HG02852 (cell line): Measurements from ENCODE around the gene LCE1E.

Experiments used
- ATAC-seq: cut with Tn5 transposase; IDR thresholded peaks from one replicate; pipeline ENCODE4 v1.9.1; 2021; ENCODE audit warnings: mild to moderate bottlenecking, moderate library complexity; ENCODE audit not compliant: unreplicated experiment

Gene LCE1E, protein sequence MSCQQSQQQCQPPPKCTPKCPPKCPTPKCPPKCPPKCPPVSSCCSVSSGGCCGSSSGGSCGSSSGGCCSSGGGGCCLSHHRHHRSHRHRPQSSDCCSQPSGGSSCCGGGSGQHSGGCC

DNA sequence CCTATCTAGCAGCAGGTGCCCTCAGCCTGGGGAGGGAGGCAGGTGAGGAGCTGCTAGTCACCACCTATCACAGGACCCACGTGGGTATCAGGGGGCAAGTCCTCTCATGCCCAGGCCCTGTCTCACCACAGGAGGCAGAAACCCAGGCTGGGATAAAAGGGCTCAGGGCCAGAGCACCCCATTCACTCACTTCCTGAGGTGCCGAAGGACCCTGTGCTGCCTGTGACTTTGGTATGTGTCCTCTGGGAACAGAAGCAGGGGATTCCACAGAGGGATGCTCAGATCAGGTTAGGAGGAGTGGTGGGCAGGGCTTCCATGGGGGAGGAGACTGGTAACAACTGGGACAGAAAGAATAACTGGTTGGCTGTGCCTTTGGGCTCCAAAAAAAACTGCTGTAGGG lies at the start of gene LCE1E:
TSS of gene LCE1E (plus strand) at position 181 of the 400 bp plus-strand sequence. CDS start 1,043 bp downstream, outside the sequence.
- no peak for ATAC-seq

DNA sequence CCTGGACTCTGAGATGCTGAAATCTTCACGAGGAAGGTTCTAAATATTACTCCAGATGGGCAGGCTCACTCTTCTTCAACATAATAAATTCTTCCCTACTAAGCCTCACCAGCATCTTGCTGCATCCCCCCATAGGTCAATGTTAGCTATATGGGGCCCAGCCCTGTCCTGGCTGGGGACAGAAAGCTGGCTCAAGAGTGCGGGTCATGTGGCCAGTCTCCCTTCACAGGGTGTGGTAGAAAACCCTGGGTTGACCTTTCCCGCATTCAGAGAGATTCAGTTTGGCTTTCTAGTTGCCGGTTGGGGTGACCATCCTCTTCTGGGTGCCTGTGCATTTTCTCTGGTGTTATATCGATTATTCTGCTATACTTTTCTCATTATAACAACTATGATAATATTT lies 48.1 kb upstream of the LCE1E start:
- ATAC-seq: no peak

DNA sequence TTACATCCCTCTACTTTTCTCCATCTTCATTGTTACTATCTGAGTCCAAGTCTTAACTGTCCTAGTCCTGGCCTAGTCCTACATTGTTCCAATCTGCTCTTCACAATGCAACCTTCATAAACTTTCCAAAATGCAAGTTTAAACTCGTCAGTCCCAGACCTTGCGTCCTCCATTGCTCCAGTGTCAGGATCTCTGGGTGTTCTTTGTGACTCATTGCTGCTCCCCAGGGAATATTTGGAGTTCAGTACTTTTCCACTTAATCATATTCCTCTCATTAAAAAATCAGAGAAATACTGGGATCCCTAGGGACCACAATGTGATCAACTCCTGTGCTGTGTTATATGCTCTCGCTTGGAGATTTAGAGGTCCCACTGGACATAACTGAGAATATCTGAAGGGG lies 46.2 kb upstream of the LCE1E start:
- no peak for ATAC-seq

DNA sequence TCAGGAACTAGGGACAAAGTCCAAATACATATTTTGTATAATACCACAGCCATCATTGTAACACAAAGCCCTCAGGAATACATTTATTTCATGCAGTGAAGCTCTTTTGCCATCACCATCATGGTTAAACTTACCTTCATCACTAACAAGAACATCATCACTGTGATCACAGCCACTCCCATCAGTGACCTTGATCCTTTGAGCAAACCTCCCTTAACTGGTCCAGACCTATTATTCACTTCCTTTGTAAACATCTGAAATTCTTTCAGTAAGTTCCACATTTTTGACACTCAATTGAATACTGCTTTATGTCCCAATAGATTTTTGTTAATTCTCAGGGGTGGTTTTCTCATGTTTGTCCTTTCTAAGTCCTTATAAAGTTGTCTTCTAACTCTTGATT lies 44.4 kb upstream of the LCE1E start:
- no peak for ATAC-seq

DNA sequence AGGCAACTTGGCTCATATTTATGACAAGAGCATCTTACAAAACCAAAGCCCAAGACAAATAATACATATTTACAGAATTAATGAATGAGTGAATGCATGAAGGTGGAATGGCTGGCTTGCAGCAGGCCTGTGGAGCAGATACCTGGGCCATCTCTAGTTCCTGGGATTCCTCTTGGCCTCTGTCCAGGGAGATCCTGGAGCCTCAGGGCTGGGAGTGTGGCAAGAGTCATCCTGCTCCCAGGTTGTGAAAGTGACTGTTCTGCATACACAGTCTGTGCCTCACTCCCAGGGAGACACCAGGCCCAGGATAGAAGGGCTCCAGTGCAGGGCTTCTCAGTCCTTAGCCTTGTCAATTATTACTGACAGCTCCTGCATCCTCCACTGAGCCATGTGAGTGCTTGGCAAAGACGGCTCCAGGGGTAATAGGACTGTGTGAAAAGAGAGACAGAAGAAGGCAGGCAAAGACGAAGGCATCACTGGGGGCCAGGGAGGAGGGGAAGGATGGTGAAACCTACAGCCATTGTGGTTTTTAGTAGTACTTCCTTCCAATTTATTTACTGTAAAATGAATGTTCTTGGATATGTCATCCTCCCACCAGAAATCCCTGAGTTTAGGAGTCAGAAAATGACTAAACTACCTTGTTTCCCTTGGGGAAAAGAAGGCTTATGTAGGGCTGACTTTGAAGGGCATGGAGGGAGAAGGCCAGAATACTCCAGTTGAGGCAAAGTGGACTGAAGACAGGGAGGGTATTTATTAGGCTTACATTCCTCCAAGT lies 42.5 kb upstream of the LCE1E start:
- no peak for ATAC-seq

DNA sequence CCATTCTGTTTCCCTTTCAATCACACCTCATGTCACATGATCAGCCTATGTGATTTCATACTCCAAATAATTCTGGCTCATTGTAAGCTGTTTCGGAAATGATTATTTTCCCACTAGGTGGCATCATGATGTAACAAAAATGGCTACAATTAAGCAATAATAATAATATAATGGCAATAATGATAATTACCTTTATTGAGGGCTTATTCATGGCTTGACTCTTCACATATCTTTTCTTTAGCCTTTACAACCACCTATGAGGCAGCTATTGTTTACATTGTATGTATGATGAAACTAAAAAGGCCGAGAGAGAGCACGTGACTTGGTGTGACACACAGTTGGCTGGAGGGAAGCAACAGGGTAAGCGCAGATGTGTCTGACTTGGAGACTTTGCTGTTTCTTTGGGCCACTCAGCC lies 40.8 kb upstream of the LCE1E start:
- no peak for ATAC-seq

DNA sequence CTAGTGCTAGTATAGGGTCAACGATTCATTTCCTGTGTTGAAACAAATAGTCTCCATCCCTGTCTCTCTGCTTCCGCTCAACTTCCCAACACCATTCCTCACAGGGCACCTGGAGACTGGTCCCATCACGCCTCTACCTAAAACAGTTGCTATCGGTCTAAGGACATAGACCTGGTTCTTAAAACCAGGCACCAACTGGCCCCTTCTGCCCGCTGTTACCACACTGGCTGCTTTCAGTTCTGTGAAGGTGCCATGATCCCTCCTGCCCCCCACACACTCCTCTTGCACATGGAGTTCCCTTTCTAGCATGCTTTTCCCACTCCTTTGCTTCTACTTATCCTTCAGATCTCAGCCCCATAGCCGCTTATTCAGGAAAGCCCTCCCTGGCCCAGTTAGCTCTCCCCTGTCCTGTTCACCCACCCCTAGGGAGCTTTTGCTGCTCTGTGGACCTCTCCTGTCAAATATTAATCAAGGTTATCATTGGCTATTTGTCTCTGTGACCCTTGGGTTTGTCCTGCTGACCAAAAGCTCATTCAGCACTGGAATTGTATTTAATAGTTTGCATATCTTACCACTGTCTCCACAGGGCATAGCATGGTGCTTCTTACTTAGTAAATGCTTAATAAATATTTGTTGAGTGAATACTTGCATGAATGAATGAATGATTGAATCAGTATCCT lies 40.2 kb upstream of the LCE1E start:
- ATAC-seq: no peak

DNA sequence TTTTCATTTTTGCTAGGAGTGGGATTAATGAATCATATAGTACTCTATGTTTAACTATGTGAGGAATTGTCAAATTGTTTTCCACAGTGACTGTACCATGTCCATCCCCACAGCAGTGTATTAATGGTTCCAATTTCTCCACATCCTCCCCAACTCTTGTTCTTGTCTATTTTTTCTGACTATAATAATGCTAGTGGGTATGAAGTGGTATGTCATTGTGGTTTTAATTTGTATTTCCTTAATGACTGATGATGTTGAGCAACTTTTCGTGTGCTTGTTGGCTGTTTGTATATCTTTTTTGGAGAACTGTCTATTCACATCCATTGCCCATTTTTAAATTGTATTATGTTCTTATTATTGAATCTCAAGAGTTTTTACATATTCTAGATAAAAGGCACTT lies 38.2 kb upstream of the LCE1E start:
- no peak for ATAC-seq

DNA sequence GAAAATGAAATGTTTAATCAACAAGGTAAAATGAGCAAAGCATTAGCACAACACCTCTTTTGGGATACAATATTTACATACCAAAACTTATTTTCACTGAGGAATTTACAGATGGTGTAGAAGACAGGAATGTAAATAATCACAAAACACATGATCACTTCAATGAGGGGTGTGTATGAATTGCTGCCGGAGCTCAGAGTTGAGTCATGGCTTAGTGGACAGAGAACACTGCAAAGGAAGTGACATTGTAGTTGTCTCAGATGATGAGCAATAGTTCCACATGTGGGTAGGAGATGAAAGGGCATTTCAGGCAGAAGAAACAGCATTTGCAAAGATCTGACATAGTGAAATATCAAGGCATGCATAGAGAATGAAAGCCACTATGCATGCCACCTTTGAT lies 33.8 kb upstream of the LCE1E start:
- ATAC-seq: no peak

DNA sequence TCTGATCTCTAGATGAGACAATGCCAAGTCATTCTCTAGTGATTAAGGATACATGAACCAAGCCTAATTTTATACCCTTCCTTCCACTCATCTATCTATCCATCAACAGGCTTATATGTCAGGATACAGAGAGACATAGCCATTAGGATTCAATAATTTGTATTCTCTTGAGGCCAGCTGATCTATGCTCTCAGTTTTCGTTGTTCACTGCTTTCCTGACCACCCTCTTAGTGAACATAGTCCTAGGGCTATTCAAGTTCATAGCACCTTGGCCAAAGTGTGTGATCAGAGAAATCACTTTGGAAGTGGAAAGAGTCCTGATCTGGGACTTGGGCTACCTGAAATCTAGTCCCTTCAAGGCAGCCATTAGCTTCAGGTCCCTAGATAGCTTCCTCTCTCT lies 32.5 kb upstream of the LCE1E start:
- ATAC-seq: no peak

DNA sequence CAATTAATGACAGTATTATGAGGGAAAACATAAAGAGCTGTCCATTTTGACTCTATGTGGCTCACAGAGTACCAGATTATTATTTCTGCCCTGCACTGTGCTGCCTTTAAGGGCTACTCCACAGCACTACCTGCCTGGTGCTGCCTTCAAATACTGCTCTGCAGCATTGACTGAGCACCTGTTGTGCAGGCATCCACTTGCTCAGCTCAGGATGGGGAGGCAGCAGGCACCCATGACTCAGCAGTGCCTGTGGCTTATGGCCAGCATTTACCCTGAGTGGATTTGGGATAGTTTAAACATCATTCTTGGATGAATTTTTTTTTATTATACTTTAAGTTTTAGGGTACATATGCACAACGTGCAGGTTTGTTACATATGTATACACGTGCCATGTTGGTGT lies 29.2 kb upstream of the LCE1E start:
- no peak for ATAC-seq

DNA sequence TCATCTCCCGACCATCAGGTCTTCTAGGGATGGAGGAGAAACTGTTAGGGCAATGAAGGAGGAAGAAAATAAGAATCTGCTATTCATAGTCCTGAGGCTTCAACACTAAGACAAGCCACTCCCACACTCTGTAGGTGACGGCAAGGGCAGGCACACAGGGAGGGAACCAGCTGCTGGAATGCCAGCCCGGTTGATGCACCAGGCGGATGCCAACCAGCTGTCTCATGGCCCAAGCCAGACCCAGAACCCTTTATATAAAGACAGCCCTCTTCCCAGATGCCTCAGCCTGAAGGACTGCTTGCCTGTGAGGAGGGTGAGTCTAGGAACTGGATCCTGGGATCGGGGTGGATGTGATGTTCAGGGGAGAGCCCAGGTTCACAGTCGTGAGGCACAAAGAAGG lies 28.3 kb upstream of the LCE1E start, which contains the start of gene KPRP:
TSS of gene KPRP (plus strand) at position 279 of the 400 bp plus-strand sequence. CDS start 1,564 bp downstream, outside the sequence.
- no peak for ATAC-seq

DNA sequence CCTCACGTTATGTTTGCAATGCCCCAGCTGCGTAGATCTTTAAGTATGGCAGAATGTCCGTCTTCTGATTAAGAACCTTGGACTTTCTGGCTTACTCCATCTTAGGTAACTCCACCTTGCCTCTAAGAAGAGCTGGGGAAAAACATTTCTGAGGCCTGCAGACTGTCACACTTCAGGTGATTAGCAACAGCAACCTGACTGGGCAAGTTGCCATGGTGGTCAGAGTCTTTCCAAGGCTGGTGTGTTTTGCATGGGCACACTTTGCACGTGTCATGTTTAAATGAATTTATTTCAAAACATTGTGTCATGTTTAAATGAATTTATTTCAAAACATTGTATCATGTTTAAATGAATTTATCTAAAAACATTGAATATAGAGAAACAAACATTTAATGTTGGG lies 27.4 kb upstream of the LCE1E start:
- no peak for ATAC-seq

DNA sequence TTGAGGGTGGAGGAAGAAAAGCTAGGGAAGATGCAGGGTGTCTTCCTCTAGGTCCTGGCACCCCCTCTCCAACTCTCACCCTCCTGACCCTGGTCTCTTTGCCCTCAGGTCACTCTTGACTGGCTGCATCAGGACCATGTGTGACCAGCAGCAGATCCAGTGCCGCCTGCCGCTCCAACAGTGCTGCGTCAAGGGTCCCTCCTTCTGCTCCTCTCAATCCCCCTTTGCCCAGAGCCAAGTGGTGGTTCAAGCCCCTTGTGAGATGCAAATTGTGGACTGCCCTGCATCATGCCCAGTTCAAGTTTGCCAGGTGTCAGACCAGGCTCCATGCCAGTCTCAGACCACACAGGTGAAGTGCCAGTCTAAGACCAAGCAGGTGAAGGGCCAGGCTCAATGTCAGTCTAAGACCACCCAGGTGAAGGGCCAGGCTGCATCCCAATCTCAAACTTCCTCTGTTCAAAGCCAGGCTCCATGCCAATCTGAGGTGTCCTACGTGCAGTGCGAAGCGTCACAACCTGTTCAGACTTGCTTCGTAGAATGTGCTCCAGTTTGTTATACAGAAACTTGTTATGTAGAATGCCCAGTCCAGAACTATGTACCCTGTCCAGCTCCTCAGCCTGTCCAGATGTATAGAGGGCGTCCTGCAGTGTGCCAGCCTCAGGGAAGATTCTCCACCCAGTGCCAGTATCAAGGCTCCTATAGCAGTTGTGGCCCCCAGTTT lies 26.4 kb upstream of the LCE1E start:
- no peak for ATAC-seq

DNA sequence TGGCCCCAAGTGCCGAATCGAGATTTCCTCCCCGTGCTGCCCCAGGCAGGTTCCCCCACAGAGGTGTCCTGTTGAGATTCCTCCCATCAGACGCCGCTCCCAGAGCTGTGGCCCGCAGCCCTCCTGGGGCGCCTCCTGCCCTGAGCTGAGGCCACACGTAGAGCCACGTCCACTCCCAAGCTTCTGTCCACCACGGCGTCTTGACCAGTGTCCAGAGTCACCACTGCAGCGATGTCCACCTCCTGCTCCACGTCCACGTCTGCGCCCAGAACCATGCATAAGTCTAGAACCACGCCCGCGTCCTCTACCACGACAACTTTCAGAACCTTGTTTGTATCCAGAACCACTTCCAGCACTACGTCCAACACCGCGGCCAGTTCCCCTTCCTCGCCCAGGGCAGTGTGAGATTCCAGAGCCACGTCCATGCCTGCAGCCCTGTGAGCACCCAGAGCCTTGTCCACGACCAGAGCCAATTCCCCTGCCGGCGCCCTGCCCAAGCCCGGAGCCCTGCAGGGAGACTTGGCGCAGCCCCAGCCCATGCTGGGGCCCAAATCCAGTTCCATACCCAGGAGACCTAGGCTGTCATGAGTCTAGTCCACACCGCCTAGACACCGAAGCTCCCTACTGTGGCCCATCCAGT lies 25.4 kb upstream of the LCE1E start:
- ATAC-seq: no peak

DNA sequence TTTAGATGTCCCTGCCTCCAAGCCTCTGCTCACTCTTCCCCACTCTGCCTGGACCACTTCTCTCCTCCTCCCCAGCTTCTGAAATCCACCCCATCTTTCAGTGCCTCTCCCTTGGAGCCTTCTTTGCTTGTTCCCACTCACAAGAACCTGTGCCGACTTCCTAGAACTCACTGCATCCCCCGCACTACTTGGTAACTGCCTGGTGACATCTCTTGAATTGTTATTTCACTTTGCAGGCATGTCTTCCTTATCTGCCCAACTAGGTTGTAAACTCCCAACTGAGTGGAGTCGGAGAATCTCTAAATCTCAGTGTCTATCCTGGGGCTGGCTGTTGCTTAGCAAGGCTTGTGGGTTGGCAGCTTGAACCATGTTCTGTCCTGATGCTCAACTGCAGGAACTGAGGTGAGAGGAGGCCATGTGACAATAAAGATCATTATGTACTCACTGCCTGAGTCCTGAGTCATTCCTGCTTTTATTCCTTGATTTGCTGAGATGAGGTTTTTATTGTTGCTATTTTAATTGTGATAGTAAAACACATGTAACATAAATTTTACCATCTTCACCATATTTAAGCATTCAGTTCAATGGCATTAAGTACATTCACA lies 24.3 kb upstream of the LCE1E start:
- ATAC-seq: no peak

DNA sequence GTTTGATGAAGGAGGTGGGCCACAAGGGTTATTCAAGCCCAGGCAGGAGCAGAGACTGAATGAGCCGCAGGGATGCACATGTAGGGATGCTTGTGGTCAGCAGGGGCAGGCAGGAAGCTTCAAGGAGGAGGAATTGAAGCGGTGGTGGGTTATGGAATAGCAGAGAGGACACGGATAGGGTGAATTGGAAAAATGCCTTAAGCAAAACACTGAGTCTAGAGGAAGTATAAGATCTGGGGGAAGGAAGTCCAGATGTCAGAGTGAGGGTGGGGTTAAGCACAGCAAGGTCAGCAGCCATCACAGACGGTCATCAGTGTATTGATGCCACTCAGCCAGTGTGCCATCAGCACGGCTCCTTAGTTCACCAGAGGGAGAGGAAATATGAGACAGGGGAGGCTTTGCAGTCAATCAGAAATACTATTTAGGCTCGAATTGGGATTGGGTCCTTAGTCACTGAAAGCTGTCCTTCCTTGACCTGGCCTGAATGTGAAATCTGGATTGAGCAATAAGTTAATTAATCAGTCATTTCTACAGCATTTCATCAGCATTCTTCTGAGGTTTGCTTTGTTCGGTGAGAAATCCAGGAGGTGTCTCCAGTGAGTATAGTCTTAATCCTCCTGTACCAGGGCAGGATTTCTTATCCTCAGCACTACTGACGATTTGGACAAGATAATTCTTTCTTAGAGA lies 17.1 kb upstream of the LCE1E start:
- ATAC-seq: no peak

DNA sequence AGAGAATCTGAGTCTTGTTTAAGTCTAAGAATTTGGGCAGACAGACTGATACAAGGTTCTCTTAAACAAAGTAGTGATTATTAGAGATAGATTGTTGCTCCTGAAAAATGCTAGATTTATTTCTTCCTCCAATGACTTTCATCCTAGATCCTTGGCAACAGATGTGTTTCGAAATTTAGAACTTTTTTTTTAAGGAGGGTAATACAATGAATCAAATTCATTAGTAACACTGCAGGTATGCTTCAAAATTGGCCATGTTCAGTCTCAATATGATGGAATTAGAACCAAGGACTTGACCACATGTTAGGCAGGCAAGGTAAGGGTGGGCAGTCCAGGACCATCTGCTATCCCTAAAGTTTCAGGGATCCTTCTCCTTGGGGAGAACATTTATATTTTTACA lies 15.6 kb upstream of the LCE1E start:
- ATAC-seq: no peak

DNA sequence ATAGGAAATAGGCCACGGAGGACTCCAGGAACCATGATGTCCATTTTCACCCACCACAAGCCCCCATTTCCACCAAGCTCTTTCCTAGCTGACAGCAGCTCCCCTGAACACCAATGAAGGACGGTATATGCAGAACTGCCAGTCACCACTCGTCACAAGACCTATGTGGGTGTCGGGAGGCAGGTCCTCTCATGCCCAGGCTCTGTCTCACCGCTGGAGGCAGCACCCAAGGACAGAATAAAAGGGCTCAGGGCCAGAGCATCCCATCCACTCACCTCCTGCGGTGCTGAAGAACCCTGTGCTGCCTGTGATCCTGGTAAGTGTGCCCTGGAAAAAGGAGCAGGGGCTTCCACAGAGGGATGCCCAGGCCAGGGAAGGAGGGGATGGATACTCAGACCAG lies 11.2 kb upstream of the LCE1E start, which contains the start of gene LCE1F:
TSS of gene LCE1F (plus strand) at position 266 of the 400 bp plus-strand sequence. CDS start 1,232 bp downstream, outside the sequence.
- no peak for ATAC-seq

DNA sequence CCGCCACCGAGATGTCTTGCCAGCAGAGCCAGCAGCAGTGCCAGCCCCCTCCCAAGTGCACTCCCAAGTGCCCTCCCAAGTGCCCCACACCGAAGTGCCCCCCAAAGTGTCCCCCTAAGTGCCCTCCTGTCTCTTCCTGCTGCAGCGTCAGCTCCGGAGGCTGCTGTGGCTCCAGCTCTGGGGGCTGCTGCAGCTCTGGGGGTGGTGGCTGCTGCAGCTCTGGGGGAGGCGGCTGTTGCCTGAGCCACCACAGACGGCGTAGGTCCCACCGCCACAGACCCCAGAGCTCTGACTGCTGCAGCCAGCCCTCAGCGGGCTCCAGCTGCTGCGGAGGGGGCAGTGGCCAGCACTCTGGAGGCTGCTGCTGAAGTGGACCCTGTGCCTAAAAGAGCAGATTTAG lies 9.7 kb upstream of the LCE1E start:
- no peak for ATAC-seq
